Measurements from ENCODE around the gene IL10RB.
A peak's percentile ranks its signal among the peaks of the same experiment; 100 is the strongest.
"Not testable (repeated sequence)": the region's sequence is repeated elsewhere in the genome, so short reads cannot be mapped to it uniquely, and the experiment has no call there.

IL10RB gene

DNA sequence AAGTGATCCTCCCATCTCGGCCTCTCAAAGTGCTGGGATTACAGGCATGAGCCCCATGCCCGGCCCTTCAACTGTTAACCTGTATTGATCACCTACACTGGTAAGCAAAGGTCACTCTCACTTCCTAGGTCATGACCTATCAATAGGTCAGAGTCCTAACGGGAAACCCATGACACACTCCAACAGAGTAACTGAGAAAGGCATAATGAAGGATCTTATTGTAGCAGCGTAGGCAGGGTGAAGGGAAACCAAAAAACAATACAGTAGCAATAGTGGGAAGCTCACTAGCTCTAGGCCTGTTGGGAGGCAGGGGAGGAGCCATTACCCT lies 39.1 kb downstream of the IL10RB start:
- DNase-seq = no peak

DNA sequence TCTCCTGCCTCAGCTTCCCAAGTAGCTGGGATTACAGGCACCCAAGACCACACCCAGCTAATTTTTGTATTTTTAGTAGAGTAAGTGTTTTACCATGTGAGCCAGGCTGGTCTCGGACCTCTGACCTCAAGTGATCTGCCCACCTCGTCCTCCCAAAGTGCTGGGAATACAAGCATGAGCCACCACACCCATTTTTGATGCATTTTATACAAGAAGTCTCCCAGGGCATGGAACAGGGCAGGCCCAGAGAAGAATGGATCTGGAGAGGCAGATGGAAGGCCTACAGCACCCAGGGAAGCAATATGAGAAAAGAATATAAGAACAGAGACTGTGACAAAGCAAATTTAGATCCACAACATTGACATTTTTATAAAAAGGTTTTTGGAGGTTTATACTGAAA lies 39.8 kb downstream of the IL10RB start:
- no peak for DNase-seq

DNA sequence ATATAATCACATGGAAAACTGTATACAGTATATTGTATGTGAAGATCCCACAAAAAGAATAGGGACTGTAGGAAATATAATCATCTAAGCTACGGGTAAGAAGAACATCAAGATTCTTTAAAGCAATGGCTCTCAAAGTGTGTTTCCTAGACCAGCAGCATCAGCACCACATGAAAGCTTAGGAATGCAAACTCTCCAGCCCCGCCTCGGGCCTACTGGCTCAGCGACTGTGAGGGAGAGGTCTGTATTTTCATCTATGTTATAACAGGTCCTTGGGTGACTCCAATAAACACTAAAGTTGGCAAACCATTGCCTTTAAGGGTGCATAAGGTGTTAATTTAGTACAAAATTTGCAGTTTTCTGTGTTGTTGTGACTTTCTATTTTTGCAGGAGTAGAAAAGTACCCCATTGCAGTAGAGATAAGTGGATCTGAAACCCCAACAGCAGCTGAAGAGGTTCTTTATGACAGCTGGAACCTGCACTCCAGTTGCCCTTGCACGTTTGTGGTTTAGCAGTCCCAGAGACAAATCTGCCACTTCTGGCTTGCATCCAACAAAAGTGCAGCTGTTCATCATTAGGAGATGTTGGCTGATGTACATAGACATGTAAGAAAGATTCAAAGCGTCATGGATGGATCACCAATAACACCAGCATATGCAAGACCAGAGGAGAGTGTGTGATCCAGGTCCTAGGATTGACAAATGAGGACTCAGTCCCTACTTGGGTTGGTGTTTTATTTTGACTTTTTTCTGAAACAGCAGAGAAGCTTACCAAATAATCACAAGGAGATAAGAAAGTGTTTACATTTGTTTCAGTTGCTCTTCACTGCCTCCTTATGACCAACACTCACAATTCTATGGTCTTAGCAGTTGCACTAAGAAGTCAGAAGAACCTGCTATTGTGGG lies 42.7 kb downstream of the IL10RB start:
- no peak for DNase-seq

DNA sequence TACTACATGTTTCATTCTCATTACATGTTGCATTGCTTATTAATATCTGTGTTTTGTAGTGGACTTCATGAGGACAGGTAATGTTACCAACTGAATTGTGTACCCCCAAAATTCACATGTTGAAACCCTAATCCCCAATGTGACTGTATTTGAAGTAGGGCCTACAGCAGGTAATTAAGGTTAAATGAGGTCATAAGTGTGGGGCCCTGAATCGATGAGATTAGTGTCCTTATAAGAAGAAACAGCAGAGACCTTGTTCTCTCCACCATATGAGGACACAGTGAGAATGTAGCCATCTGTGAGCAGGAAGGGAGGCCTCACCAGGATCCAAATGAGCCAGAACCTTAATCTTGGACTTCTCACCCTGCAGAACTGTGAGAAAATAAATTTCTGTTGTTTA lies 43.6 kb downstream of the IL10RB start:
- no peak for DNase-seq

DNA sequence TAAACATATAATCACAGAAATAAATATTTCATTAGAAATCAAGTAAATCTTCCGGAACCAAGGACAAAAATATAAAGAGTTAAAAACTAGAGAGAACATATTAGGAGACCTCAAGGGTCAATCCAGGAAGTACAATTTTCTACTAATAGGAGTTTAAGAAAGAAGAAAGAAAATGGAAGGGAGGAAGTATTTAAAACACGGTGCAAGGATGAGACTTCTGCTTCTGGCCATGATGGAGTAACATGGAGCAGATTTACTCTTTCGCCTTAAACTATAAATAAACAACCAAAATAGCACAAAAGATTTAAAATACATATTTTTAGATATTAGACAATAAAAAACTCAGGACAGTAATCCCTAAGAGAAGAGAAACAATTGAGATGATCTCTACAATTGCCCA lies 46.0 kb downstream of the IL10RB start:
- DNase-seq = no peak

DNA sequence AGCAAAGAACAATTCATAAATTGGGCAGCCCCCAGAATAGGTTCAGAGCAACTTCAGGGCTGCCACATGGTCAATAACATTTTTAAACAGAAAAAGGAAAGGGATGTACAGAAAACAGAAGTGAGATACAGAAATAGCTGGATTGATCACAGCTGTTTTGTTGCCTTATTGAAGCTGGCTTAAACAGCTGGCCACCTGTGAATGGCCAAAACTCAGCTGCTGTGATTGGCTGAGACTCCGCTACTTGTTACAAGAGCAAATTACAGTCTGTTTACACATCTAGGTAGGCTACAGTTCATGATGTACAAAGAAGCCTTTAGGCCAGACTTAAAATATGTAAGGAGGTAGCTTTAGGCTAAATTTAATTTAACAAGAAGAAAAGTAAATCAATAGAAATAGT lies 47.0 kb downstream of the IL10RB start:
- no peak for DNase-seq

DNA sequence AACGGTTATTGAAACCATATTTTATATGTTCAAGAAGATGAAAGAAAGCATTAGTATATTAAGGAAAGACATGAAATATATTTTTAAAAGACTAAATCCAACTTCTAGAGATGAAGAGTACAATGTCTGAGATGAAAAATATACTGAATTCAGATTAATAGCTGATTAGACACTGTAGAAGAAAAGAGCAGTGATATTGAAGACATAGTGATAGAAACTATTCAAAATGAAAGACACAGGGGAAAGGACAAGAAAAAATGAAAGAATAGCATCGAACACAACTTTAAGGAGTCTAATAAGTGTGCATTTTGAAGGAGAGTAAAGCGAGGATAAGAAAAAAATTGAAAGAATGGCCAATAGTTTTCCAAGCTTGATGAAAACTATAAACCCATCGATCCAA lies 47.4 kb downstream of the IL10RB start:
- no peak for DNase-seq

DNA sequence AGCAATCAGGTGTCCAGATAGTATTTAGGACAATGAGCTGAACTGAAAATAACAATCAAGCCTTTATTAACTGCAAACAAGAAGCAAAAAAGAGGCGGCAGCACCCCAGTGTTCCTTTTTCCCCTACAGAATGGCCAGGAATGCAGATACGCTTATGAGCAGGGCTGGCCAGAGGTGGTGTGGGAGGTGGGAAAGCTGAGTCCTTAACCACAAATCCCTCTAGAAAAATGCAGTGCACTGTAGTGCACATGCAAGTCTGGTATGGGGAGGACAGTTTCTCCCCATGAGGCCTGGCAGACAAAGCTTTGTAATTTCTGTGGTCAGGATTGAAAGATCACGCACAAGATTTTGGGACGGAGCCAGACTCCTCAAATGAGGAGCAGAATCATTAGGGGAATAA lies 47.9 kb downstream of the IL10RB start:
- DNase-seq = peak; percentile 32

DNA sequence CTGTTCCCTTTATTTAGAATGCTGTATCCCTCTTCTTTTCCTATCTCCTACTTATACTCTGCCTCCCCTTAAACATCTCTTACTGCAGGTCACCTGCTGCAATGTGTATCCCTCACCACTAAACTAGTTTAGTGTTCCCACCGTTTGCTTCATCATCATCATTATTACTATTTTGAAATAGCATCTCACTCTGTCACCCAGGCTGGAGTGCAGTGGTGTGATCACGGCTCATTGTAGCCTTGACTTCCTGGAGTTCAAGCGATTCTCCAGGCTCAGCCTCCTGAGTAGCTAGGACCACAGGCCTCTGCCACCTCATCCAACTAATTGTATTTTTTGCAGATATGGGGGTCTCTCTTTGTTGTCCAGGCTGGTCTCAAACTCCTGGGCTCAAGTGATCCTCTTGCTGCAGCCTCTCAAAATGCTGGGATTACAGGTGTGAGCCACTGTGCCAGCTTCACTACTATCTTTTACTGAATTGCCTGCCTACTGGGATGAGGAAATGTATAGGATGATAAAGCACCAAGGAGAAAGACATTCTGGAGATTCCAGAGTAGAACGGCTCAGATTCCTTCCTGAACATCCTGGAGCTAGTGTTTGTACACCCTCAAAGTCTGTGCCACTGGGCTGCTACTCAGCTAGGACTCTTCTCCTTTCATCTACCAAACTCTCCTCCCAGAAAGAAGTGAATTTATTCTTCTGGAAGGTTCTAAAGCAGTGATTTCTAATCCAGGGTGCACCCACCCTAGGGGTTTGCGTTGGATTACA lies 50.0 kb downstream of the IL10RB start:
- DNase-seq = peak; percentile 22

DNA sequence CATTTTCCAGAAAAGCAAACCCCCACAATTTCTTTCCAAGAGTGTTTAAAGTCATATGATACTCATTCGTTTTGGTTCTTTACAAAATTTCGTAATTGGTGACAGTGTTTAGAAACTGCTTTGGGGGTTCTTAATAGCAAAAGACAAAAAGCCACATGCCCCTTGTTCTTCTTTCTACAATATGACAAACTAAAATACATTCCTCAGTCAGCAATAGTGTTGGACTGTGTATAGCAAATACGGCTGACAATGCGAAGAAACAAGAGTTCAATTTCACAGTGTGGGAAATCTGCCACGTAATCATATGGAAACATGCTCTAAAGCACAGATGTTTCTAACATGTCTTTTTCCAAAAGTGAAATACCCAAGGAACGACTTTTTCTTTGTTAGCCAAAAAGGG lies 51.0 kb downstream of the IL10RB start:
- no peak for DNase-seq

DNA sequence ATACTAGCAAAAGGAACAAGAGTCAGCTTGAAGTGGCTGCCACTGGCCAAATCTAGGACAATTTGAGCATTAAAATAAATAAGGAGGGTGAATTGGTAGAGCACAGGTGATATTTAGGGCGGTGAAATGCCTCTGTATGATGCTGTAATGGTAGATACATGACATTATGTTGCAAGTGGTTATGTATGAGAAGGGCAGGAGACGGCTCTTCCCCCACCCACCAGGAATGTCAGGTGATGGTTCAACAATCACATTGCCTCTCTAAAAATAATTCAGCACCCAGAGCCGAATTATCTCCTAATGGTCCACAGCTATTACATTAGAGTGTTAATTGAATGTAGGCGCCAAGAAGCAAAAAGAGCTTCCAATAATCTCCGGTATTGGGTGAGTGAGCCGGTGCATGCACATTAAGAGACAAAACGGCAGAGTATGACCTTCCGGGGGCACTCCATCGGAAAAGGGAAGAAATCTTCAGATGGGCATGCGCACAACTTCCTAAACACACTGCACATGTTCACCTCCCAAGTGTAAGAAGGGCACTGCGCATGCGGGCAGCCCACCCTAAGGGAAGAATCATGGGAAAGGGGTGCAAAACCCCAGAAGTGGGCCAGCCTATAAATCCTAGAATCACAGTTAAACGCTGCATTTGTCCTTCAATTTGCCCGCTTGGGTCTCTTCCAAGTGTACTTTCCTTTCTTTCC lies 51.8 kb downstream of the IL10RB start:
- DNase-seq = no peak

DNA sequence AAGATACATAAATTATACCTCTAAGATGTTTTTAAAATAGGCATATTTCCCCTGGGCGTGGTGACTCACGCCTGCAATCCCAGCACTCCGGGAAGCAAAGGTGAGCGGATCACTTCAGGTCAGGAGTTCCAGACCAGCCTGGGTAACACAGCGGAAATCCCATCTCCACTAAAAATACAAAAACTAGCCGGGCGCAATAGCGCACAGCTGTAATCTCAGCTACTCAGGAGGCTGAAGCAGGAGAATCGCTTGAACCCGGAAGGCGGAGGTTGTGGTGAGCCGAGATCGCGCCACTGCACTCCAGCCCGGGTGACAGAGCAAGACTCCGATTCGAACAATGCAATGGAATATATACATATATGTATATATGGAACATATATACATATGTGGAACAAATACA lies 54.8 kb downstream of the IL10RB start:
- not testable (repeated sequence) for DNase-seq

DNA sequence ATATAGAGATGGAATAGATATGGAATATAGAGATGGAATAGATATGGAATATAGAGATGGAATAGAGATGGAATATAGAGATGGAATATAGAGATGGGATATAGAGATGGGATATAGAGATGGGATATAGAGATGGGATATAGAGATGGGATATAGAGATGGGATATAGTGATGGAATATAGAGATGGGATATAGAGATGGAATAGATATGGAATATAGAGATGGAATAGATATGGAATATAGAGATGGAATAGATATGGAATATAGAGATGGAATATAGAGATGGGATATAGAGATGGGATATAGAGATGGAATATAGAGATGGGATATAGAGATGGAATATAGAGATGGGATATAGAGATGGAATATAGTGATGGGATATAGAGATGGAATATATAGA lies 57.4 kb downstream of the IL10RB start:
- DNase-seq = not testable (repeated sequence)

DNA sequence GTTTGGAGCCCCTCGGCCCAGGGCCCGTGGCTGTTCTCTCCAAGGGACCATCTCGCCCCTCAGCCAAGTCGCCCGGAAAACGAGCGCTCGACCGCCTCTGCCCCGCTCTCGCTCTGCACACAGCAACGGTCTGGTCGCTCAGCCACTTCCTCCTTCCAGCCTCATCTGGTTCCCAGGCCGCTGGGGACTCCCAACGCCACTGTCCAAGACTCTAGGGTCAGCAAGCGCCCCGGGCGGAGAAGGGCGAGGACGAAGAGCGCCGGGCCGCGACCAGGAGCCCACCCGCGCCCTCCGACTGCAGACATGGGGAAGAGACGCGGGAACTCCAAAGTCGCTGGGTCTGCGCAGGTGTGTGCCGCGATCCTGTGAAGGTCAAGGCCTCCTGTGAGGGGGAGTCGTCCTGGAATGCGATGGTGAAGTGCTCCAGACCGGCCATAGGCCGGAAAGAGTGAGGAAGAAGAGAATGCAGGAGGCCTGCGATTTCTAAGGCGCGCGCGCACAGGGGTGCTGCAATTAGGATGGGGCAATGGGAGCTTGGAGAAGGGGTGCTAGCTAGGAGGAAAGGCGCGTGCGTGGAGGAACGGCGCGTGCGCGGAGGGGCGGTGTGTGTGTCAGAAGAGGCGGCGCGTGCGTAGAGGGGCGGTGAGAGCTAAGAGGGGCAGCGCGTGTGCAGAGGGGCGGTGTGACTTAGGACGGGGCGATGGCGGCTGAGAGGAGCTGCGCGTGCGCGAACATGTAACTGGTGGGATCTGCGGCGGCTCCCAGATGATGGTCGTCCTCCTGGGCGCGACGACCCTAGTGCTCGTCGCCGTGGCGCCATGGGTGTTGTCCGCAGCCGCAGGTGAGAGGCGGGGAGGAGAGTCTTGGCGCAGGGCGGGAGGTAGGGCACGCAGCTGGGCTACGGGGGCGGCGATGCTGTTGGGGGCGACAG lies 58.4 kb downstream of the IL10RB start, which contains the start of gene IFNAR1:
IFNAR1 (plus strand) TSS at position 680 of the 931 bp plus-strand sequence; CDS start at position 766, 86 bp downstream.
- DNase-seq = peak; percentile 94

DNA sequence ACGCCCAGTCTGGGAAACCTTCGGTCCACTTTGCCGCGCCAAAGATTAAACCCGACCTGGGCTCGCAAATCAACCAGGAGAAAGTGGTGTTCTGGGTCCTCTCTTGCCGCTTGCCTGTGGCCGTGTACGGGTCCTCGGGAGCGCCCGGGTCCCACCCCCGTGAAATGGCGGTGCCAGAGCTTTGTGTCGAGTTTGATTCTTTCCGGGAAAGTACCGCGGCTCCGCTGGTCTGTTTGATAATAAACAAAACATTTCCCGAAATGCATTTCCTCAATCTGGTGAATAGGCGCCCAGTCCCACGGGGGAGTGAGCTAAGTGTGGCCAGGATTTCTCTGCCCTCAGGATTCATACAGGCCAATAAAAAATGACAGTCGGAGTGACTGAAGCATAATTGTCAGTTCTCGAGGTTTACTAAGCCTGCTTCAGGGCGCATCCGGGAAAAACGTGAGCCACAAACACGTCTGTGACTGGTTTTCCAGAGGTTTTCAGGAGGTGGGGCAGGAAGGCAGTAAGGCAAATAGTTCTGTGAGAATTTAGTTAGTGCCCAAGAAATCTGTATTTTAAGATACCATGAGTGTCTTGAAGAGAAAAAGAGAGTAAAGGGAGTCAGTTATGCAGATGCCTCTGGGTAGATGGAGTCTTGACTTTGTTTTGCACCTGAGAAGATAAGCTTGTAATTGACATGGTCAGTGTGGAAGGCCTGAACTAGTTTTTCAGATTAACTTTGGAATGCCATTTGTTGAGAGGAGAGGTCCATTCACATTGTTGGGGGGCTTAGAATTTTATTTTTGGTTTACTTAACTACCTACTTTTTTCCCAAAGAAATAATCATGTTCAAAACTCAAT lies 59.3 kb downstream of the IL10RB start:
- peak; percentile 69 for DNase-seq

DNA sequence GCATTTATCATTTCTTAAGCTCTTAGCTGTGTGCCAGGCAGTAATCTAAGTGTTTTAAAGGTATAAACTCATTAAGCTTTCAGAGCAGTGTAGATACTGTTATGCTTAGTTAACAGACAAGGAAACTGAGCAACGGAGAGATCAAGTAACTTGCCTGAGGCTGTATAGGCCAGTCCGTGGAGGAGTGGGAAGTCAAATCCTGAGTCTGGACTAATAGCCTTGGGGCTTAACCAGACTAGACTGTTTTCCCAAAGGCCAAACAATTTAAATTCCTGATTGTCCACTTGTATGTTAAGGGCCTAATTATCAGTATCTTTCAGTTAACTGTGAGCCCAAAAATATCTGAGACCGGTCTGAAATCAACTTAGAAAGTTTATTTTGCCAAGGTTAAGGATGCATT lies 61.2 kb downstream of the IL10RB start:
- no peak for DNase-seq

DNA sequence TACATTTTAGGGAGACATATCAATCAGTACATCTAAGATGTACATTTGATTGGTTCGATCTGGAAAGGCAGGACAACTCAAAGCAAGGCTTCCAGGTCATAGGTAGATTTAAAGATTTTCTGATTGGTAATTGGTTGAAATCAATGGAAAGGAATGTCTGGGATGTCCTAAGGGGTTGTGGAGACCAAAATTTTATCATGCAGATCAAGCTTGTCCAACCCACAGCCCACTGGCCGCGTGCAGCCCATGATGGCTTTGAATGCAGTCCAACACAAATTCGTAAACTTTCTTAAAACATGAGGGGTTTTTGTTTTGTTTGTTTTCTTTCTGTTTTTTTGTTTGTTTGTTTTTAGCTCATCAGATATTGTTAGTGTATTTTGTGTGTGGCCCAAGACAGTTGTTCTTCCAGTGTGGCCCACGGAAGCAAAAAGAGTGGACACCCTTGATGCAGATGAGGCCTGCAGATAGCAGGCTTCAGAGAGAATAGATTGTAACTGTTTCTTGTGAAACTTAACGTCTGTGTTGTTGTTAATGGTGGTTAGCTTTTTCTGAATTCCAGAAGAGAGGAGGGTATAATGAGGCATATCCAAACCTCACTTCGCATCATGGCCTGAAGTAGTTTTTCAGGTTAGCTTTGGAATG lies 61.7 kb downstream of the IL10RB start:
- DNase-seq = no peak

DNA sequence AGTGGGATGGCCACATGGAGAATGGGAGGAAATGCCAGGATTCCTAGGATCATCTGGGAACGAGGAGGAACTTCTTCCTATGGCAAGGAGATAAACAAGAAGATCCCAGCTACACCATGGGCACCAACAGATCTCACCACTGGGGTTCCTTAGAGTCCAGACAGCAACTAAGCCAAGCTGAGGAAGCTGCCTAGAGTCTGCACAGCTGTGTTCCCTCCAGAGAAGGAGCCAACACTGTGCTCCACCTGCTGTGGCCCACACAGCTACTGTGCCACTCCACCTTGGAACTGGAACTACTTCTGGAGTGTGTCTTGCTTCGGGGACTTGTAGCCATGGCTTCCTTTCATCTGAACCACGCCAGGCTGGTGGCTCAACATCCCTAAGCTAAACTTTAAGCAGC lies 64.6 kb downstream of the IL10RB start:
- DNase-seq = no peak

DNA sequence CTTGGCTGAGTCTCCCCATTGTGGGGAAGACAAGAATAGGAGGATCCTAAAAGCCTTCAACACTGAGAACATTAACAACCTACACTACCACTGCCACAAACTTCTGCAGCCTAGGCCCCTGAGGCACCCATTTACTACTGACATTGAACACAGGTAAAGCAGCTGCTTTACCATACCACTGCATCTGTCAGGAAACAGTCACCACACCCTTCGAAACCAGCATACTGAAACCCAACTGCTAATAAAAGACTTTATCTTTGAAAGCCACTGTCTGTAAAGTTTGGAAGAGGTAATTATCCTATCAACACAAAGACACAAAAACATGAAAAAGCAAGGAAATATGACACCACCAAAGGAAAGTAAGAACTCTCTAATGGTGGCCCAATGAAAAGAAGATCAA lies 66.0 kb downstream of the IL10RB start:
- DNase-seq = no peak

DNA sequence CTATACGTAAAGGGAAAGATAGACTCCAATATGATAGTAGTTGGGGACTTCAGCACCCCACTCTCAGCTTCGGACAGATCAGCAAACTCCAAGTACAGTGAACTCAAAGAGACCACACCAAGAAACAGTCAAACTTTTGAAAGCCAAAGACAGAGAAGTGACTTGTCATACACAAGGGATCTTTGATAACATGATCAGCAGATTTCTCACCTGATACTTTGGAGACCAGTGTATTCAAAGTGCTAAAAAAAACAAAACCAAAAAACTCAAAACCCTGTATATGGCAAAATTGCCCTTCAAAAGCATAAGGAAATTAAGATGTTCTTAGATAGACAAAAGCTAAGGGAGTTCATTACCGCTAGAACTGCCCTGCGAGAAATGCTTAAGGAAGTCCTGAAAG lies 68.0 kb downstream of the IL10RB start:
- DNase-seq = no peak

DNA sequence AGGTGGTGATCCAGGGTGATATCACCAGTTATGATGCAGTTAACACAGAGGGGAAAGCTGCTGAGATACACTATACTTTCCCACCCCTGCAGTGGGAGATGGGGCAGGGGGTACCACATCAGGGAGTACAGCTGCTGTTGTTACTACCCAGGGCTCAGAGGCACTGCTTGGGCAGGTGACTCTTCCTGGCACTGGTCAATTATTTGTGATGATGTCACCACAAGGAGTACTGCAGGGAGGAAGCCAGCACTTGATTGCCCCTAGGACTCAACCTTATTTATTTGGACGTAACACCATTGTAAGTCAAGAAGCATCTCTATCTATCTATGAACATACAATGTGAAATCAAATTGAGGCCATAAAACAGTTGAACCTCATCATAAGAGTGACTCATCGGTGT lies 68.7 kb downstream of the IL10RB start:
- no peak for DNase-seq

Data from NCI-H226 (cell line).